GM21381 (cell line): ENCODE results near the gene KLC4.

Experiments used
- ATAC-seq: cut with Tn5 transposase; IDR thresholded peaks from one replicate; pipeline ENCODE4 v1.9.1; 2021; ENCODE audit warnings: mild to moderate bottlenecking, moderate library complexity; ENCODE audit not compliant: unreplicated experiment

Gene KLC4

GRCh38 chr6:43059168-43060033, at the start of gene KLC4, which contains the start of gene MRPL2:
Gene KLC4, plus strand, starts transcription at chr6:43059631. Its CDS starts 1,705 bp downstream, at chr6:43061336.
Gene MRPL2, minus strand, starts transcription at chr6:43059434. Its CDS starts 53 bp downstream, at chr6:43059381.
- ATAC-seq, result peak; percentile 85

GRCh38 chr6:43011207-43011606, 48.2 kb upstream of the KLC4 start:
- ATAC-seq, result no peak

- ATAC-seq, result no peak
Observed at GRCh38 chr6:43012364-43012763, 47.1 kb upstream of the KLC4 start.

- ATAC-seq, result no peak
Observed at GRCh38 chr6:43013097-43013842, 46.2 kb upstream of the KLC4 start.

GRCh38 chr6:43013843-43014433, 45.5 kb upstream of the KLC4 start, which contains the start of the genes KLHDC3 and MEA1:
Gene KLHDC3, plus strand, starts transcription at chr6:43014249. Its CDS starts 2,944 bp downstream, at chr6:43017193.
Gene MEA1, minus strand, starts transcription at chr6:43013946. Its CDS starts 133 bp downstream, at chr6:43013813.
- peak; percentile 92 for ATAC-seq

DNA sequence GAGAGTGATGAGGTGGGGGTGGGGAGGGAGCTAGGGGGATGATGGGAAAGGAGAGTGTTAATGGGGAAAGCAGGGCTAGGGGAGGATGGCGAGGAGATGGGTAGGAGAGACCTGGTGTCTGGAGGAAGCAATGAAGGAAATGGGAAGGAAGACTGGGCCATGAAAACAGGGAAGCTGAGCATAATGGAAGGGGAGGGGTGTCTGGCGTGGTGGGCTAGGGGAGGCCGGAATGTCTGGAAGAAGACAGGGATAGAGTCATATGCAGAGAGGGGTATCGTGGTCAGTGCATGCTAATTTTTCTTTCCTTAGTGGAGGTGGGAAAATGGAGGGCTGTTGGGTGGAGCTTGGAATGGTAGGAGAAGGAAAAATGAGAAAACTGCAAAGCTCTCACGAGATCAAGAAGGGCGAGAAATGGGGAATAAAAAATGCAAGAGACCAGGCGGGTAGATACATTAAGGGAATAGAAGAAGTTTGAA, 45.0 kb upstream of the KLC4 start:
- ATAC-seq, result no peak

- no peak for ATAC-seq
Observed at GRCh38 chr6:43016176-43016942, 43.1 kb upstream of the KLC4 start.

DNA sequence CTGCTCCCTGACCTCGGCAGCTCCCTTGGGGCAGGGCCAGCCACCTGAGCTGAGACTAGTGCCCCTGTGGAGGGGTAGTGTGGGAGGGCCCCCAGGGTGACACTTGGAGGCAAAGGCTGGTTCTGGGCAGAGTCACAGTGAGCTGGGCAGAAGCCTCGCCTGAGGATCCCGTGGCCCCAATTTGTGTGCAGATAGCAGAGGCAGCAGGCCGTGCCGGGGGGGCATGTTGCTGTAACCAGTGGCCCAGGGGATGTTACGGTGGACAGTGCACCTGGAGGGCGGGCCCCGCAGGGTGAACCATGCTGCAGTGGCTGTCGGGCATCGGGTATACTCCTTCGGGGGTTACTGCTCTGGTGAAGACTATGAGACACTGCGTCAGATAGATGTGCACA, 42.5 kb upstream of the KLC4 start:
- ATAC-seq, result no peak

DNA sequence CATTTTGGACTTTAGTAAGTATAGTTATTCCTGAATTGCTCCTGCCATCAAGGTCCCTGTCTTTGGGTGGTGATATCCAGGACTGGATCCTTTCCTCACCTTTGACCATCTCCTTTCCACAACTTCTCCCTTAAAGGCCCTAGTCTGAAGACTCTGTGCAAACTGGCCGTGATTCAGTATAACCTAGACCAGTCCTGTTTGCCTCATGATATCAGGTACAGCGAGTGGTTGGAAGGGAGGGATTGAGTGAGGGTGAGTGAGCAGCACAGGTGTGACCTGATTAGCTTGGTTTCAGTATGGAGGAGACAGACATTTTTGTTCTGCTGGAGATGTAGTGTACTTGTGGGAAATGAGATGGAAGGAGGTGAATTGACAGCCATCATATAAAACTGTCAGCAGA, 40.3 kb upstream of the KLC4 start:
- no peak for ATAC-seq

- ATAC-seq, result no peak
Observed at GRCh38 chr6:43020052-43020705, 39.3 kb upstream of the KLC4 start.

GRCh38 chr6:43020847-43021246, 38.6 kb upstream of the KLC4 start:
- ATAC-seq, result no peak

DNA sequence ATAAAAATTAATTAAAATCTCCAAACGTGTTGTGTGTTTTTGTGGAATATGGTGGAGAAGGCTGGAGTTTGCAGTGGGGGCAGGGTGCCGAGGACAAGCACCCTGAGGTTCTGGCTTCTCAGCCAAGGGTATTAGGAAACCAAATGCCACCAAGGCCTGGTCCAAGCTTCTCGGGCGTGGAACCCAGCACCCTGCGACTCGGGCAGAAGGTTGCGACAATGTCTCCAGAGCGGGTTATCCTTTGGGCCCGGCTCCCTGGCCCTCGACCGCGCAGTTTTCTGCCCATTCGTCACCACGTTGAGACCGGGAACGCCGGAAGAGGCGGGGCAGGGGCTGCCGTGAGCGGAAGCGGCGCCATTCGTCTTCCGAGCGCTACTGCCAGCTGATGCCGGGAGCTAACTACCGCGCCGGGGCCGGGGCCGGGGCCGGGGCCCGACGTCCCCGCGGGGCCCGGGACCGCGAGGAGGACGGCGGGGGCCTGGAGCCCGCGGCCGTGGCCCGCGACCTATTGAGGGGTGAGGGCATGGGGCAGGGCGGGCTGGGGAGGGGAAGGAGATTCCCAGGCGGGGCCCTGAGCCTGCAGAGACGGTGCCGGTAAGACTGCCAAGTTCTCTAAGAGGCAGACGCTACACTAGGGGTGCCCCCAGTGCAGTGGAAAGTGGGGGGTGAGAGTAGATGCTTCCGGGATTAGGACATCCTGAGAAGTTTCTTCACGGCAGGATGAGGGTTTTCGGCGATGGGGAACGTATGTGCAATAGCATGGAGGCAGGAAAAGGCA, 38.0 kb upstream of the KLC4 start, which contains the start of gene RRP36:
Gene RRP36 (plus strand): TSS at position 354 of the 778 bp plus-strand sequence. CDS start 32 bp downstream, at position 386.
- ATAC-seq, result peak; percentile 66

- no peak for ATAC-seq
Observed at GRCh38 chr6:43024436-43024835, 35.0 kb upstream of the KLC4 start.

- no peak for ATAC-seq
Observed at GRCh38 chr6:43026365-43026764, 33.1 kb upstream of the KLC4 start.

DNA sequence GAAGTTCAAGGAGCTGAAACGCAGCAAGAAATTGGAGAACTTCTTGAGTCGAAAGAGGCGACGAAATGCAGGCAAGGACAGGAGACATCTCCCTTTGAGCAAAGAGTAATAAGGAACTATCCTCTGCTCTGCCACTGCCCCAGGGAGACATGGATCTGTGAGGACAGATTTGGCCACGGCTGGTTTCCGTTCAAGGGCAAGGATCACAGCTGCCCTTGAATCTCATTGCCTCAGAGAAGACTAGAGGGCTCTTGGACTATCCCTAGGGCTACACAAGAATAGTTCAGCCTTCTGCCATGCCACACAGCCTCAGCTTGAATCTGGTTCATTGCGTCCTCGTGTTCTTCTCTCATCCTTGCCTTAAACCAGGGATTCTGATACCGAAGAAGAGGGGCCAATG, 30.3 kb upstream of the KLC4 start:
- no peak for ATAC-seq

DNA sequence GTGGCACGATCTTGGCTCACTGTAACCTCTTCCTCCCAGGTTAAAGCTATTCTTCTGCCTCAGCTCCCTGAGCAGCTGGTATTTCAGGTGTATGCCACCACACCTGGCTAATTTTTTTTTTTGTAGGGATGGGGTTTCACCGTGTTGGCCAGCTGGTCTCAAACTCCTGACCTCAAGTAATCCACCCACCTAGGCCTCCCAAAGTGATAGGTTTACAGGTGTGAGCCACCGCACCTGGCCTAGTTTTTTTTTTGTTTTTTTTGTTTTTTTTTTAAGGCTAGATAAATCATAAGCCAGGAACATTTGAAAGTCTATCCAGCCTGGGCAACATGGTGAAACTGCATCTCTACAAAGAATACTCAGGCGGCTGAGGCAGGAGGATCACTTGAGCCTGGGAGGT, 27.1 kb upstream of the KLC4 start:
- ATAC-seq, result no peak

DNA sequence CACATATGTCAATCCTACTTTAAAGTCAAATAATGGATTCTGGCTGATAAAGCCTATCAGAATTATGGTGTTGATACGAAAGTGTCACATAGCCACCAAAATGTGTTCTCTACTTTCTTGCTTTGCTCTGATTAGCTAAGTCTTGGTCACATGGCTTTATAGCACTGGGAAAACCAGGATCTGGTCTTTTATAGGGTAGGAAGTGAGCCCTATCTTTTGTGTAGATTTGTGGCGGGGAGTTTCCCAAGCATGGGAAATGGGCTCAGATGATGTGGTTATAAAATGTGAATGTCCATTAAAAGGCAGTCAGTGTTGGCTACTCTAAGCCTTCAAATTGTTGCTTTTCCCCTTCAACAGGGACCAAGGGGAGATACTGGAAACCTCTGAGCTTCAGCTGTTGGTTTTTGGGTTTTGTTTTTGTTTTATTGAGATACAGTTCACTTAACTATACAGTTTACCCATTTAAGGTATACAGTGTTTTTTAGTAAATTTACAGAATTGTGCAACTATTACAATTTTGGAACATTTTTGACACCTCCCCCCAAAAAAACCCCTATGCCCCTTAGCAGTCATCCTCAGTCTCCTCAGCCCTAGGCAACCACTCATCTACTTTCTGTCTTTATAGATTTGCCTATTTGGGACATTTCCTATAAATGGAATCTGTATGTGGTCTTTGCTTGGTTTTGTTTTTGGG, 25.8 kb upstream of the KLC4 start:
- ATAC-seq, result no peak

DNA sequence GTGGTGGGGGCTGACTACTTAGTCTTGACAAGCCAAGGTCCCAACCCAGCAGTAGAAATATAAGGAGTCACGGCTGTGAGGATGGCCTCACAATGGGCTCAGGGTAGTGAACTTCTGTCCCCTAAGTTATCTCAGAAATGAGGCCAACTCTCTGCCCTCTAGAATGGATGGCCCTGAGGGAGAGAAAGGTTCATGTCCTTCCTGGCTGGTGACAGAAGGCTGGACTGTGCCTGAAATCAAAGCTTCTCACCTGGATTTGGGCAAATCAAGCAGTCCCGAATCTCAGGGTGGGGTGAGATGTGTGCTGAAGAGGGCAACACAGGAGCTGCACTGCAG, 25.3 kb upstream of the KLC4 start:
- ATAC-seq, result no peak
